ENCODE results near the gene CCHCR1.

Gene CCHCR1

DNA sequence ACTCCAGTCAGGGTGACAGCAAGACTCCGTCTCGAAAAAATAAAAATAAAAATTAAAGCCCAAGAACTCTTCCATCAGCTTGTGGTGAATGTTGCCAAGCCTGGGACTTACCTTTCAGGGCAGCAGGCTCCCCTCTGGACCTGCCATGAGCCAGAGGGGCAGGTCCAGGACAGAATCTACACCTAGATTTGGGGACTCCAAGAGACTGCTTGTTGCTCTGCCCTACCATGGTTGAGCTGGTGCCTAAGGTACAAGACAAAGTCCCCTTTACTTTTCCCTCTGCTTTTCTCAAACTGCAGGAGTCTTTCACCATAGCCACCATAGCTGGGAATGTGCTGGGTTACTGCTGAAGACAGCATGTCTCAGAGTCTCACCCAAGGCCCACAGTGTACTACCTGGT is 54.5 kb downstream of the CCHCR1 start:
- DNase-seq (ENCODE audit: low read depth in 2 of 2), result no peak

GRCh38 chr6:31098449-31098938 is 59.1 kb downstream of the CCHCR1 start:
- DNase-seq (ENCODE audit: low read depth in 2 of 2), result no peak

GRCh38 chr6:31096656-31097055 is 60.9 kb downstream of the CCHCR1 start:
- no peak for DNase-seq (ENCODE audit: low read depth in 2 of 2)

- DNase-seq (ENCODE audit: low read depth in 2 of 2), result no peak
These were observed 61.4 kb downstream of the CCHCR1 start for GRCh38 chr6:31096215-31096614.

- DNase-seq (ENCODE audit: low read depth in 2 of 2), result no peak
These were observed 63.2 kb downstream of the CCHCR1 start for GRCh38 chr6:31094389-31094881.

DNA sequence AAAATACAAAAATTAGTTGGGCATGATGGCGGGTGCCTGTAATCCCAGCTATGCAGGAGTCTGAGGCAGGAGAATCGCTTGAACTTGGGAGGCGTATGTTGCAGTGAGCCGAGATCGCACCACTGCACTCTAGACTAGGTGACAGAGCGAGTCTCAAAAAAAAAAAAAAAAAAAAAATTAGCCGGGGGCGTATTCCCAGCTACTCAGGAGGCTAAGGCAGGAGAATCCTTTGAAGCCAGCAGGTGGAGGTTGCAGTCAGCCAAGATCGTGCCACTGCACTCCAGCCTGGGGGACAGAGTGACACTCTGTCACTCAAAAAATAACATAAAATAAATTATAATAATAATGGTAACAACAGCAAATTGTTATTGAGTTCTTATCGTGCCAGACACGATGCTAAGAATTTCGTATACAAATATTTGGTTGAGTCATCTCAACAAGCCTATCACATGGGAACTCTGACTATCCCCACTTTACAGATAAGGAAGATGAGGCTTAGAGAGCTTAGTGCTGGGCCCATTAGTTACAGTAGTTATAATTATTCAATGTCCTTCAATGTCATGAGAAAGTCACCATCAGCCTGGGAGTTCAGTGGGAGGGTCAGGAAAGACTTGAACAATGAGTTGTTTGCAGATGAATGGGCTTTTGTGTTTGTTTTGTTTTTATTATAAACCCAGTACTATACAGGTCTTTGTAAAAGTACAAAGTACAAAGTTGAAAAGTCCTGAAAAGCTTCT is 64.7 kb downstream of the CCHCR1 start:
- DNase-seq (ENCODE audit: low read depth in 2 of 2), result no peak
